ENCODE data around the gene GCLM. TPM values are rescaled to one million over a fixed set of nuclear protein-coding genes. Genes with fewer than 3 reads are reported as not detected.

The GCLM gene
- total and polyA plus RNA-seq, 9 donors = 3.1 to 18.4 (median 10.4) TPM

DNA sequence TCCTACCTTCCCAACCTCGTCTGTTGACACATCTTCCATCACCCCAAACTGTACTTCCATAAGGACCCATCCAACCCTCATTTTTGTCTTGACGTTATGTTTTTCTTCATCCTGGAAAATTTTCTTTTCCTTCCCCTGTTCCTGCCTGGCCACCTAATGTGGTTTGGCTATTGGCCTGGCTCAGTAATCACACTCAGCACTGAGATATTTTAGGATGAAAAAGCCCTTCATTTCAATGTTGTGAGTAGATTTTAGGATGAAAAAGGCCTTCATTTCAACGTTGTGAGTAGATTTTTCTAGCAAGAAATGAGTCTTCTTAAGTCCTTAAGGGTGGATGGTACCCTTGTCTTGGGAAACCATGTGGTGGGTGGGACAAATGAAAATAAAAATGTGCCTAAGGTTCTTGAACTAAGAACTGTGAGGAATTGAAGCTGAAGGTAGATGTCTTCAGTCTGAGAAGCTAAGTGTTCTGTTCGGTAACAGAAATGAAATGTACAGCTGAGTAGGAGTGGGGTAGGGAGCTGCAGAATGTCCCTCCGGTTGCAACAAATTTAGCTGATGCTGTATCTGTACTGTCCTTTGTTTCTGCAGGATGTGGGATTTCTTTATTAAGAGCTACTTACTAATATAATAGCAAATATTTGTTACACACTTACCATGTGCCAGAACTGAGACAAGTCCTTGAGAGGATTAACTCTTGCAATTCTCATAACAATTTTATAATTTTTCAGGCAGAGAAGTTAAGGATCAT, 66.3 kb downstream of the GCLM start:
- TF ChIP-seq EP300 (IDR thresholded peaks at IDR 0.05) (no peak), POLR2A (IDR thresholded peaks at IDR 0.05) (no peak)
- TF ChIP-seq, protein P1, sequence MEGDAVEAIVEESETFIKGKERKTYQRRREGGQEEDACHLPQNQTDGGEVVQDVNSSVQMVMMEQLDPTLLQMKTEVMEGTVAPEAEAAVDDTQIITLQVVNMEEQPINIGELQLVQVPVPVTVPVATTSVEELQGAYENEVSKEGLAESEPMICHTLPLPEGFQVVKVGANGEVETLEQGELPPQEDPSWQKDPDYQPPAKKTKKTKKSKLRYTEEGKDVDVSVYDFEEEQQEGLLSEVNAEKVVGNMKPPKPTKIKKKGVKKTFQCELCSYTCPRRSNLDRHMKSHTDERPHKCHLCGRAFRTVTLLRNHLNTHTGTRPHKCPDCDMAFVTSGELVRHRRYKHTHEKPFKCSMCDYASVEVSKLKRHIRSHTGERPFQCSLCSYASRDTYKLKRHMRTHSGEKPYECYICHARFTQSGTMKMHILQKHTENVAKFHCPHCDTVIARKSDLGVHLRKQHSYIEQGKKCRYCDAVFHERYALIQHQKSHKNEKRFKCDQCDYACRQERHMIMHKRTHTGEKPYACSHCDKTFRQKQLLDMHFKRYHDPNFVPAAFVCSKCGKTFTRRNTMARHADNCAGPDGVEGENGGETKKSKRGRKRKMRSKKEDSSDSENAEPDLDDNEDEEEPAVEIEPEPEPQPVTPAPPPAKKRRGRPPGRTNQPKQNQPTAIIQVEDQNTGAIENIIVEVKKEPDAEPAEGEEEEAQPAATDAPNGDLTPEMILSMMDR (IDR thresholded peaks at IDR 0.05) = no peak
- no peak for DNase-seq
- Histone ChIP-seq H3K9me3 (no peaks in the 10 kb centered on the region), H3K27ac (no peak overlapping the region), H3K36me3 (no peaks in the 10 kb centered on the region), H3K4me3 (no peak overlapping the region), H3K4me1 (ENCODE audit: insufficient read depth) (peaks cover 4% of the 10 kb centered on the region), H3K27me3 (no peaks in the 10 kb centered on the region)
- 82 to 86% (median 83%) methylated on average over 5 of the region's 5 CpGs for WGBS, 3 donors
- intact Hi-C loops (cut with DNase I) = loop anchor here (5.0 to 10.0 kb wide), 5 partner anchors 211 to 1971 kb away; partner anchors contain the start of gene FNBP1L (in 1 of the 4)

DNA sequence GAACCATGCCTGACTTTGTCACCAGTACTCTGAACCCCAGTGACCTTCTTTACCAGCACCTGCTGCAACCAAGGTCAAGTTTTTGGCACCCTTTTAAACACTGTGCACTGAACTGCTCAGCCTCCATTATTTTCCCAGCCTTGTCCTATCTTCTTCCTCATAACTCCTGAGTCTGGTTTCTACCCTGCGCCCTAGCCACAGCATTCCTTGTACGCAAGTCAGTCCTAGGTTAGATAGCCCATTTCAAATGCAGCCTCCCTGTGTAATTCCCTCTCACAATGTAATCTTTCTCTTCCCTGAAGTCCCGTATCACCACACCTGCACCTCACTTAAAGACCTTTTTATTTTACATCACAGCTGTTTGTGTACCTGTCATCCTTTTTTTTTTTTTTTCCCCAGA, 67.5 kb downstream of the GCLM start:
- TF ChIP-seq POLR2A (IDR thresholded peaks at IDR 0.05) = no peak
- TF ChIP-seq, protein P1 (IDR thresholded peaks at IDR 0.05) = no peak
- TF ChIP-seq EP300 (IDR thresholded peaks at IDR 0.05) = no peak
- Histone ChIP-seq H3K9me3 (no peaks in the 10 kb centered on the region), H3K4me1 (ENCODE audit: insufficient read depth) (peaks cover 4% of the 10 kb centered on the region), H3K4me3 (no peak overlapping the region), H3K36me3 (no peaks in the 10 kb centered on the region), H3K27me3 (no peaks in the 10 kb centered on the region), H3K27ac (no peak overlapping the region)
- 97 to 99% (median 99%) methylated on average over 3 of the region's 3 CpGs for WGBS, 3 donors
- intact Hi-C loops (cut with DNase I) = loop anchor here (5.0 to 10.0 kb wide), 5 partner anchors 209 to 1969 kb away; partner anchors contain the start of gene FNBP1L (in 1 of the 4)
- no peak for DNase-seq

DNA sequence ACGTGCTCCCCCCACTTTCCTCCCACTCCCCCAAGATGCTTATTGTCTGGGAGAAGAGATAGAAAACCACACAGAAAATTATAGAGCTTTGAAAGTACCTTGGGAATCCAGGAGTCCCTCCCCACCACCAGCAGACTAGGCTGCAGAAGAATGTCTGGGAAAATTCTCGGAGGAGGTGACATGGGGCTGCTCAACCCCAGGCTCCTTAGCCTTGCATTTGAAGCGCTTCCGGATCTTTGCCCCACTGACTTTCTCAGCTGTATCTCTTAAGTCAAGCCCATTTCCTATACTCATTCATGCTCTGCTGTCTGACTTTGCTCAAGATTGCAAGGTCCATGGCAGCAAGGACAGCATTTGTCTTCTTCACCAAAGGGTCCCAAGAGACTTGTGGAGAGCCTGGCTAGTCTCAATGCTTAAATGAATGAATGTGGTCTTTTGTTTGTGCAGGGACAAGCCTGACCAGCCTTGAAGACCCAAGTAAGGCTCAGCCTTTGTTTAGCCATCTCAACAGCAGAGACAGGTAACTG, 68.2 kb downstream of the GCLM start:
- Histone ChIP-seq H3K27me3 (no peaks in the 10 kb centered on the region), H3K36me3 (no peaks in the 10 kb centered on the region), H3K27ac (no peak overlapping the region), H3K9me3 (no peaks in the 10 kb centered on the region), H3K4me3 (no peak overlapping the region), H3K4me1 (ENCODE audit: insufficient read depth) (peaks cover 4% of the 10 kb centered on the region)
- 84 to 95% (median 94%) methylated on average over 4 of the region's 4 CpGs for WGBS, 3 donors
- TF ChIP-seq EP300 (IDR thresholded peaks at IDR 0.05) (no peak), POLR2A (IDR thresholded peaks at IDR 0.05) (no peak)
- TF ChIP-seq, protein P1 (IDR thresholded peaks at IDR 0.05) = no peak
- DNase-seq = no peak
- intact Hi-C loops (cut with DNase I) = loop anchor here (5.0 to 10.0 kb wide), 5 partner anchors 209 to 1969 kb away; partner anchors contain the start of gene FNBP1L (in 1 of the 4)

DNA sequence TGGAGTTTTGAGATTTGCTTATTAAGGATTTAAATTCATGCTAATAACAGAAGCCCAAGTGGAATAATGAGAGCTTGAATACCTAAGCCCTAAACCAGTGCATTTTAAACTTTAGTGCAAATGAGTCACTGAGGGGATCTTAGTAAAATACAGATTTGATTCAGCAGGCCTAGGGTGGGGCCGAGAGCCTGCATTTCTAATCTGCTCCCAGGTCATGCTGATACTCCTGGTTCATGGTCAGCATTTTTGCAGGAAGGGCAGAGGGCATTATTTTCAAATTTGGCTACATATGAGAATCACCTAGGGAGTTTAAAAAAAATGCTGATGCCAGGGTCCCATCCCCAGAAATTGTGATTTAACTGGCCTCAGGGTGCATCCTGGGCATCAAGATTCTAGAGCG, 69.5 kb downstream of the GCLM start:
- Histone ChIP-seq H3K27ac (no peak overlapping the region), H3K36me3 (no peaks in the 10 kb centered on the region), H3K4me3 (no peak overlapping the region), H3K27me3 (no peaks in the 10 kb centered on the region), H3K9me3 (no peaks in the 10 kb centered on the region), H3K4me1 (ENCODE audit: insufficient read depth) (no peaks in the 10 kb centered on the region)
- DNase-seq = no peak
- WGBS, 3 donors = 85 to 93% (median 89%) methylated on average over 2 of the region's 2 CpGs
- intact Hi-C loops (cut with DNase I) = loop anchor here (5.0 to 10.0 kb wide), 5 partner anchors 207 to 1967 kb away; partner anchors contain the start of gene FNBP1L (in 1 of the 4)
- TF ChIP-seq POLR2A (IDR thresholded peaks at IDR 0.05) = no peak
- no peak for TF ChIP-seq EP300 (IDR thresholded peaks at IDR 0.05)
- TF ChIP-seq, protein P1 (IDR thresholded peaks at IDR 0.05) = no peak
